Measurements from ENCODE around the gene CATSPERE.
"Not testable (repeated sequence)": the region's sequence is repeated elsewhere in the genome, so short reads cannot be mapped to it uniquely, and the experiment has no call there.

Gene CATSPERE

DNA sequence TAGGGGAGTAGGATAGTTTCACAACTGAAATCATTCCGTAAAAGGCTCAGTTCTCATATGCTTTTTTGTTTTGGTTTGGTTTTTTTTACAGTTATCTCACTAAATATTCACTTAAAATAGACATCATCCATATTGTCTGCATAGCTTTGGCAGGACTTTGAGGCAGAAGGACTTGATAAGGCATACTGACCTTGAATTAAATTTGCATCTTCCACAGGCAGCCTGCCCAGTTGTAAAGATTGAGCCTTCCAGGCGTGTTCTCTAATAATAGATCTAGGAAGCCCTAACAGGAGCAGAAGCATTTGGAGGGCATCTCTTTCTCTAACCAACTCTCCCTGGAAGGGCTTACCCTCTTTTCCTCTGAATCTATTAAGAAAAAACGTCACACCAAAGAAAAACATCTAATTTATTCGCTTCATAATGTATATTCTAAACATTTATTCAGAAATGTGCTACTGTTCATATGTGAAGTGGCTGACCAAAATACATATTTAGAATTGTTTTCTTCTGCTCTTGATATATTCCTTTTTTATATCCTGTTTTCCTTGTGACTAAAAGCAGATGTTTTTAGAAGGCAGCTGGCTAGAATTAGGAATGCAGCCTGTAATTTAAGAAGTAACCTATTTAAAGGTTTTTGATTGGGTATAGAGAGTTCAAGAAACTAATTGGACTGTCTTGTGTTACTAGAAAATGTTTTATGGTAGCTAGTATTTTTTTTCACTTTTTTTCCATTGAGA is 212.0 kb downstream of the CATSPERE start:
- DNase-seq, result no peak

DNA sequence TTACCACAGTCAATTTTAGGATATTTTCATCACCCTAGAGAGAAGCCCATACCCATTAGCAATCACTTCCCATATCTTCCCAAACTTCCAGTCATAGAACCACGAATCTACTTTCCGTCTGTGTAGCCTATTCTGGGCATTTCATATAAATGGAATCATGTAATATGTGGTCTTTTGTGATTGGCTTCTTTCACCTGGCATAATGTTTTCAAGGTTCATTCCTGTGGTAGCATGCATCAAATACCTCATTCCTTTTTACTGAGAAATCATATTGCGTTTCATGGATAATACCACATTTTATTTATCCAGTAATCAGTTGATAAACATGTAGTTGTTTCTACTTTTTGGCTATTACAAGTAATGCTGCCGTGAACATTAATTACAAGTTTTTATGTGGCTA is 213.4 kb downstream of the CATSPERE start:
- DNase-seq, result no peak

DNA sequence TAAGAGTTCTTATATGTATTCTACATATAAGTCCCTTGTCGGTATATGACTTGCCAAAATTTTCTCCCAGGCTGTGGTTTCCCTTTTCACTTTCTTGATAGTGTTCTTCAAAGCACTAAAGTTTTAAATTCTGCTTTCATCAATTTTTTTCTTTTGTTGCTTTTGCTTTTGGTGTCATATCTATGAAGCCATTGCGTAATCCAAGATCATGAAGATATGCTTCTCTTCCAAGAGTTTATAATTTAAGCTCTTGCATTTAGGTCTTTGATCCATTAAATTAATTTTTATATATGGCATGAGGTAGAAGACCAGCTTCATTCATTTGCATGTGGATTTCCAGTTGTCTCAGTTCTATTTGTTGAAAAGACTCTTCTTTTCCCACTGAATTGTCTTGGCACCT is 214.1 kb downstream of the CATSPERE start:
- DNase-seq, result no peak

DNA sequence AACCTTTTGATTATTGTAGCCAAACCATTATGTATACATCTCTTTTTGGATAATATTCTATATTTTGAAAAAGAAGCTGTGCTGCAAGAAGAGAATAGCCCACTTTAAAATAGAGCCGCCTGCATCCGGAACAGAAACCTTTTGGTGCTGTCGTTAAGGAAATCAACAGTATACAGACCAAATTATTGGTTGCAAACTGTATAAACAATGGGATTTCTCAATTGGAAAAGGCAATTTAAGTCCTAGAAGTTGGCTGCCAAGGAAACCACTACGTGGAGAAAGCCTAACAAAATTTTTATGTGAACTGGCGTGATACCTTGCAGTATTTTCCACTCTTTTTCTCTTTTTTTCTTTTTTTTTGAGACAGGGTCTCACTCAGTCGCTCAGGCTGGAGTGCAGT is 217.6 kb downstream of the CATSPERE start:
- DNase-seq, result no peak

DNA sequence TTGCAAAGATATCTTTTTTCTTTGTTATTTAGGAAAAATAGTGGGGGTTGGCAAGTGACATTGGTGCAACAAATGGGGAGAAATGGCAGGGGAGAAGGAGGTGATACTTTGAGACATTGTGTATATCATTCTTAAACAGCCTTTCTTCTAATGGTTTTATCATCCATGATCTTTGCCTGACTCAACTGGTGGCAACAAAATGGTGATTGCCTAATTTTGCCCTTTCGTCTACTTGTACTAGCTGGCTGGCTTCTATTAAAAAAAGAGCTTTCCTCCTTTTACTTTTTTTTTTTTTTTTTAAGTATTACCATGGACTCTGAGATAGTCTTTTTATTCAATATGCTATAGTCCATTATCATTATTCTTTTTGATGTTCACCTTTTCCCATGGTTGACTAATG is 219.6 kb downstream of the CATSPERE start:
- DNase-seq, result no peak

DNA sequence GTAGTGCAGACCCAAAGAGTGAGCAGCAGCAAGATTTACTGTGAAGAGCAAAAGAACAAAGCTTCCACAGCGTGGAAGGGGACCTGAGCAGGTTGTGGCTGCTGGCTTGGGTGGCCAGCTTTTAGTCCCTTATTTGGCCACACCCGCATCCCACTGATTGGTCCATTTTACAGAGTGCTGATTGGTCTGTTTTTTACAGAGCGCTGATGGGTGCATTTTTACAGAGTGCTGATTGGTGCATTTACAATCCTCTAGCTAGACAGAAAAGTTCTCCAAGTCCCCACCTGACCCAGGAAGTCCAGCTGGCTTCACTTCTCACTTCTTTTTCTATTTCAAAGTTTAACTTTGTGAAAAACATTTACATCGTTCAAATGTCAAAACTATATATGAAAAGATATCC is 221.0 kb downstream of the CATSPERE start:
- not testable (repeated sequence) for DNase-seq
